Fibroblast of mammary gland (primary cell): ENCODE measurements around the gene KIF12.
"Not testable (repeated sequence)": the region's sequence is repeated elsewhere in the genome, so short reads cannot be mapped to it uniquely, and the experiment has no call there.

Source experiments
- DNase-seq: peaks from one replicate; pipeline ENCODE4 v3.0.0-alpha.2; 2010; ENCODE audit warnings: low read depth
- H3K4me3 ChIP-seq: 2 replicates; pipeline ENCODE4 v1.5.1; 2011; ENCODE audit warnings: low read depth, mild to moderate bottlenecking, low read length, moderate library complexity; ENCODE audit not compliant: control insufficient read depth
- CTCF ChIP-seq: conservative IDR thresholded peaks from 2 replicates; pipeline ENCODE4 v1.5.1; 2011; ENCODE audit warnings: low read depth, low read length, inconsistent platforms; ENCODE audit not compliant: control insufficient read depth, insufficient read depth

Gene KIF12

GRCh38 chr9:114086009-114086408, 13.1 kb downstream of the KIF12 start:
- H3K4me3 ChIP-seq: no peak overlapping the region
- no peak for TF ChIP-seq CTCF
- no peak for DNase-seq

GRCh38 chr9:114085387-114085789, 13.7 kb downstream of the KIF12 start:
- DNase-seq: no peak
- H3K4me3 ChIP-seq: no peak overlapping the region
- TF ChIP-seq CTCF: no peak

- TF ChIP-seq CTCF: no peak
- no peak overlapping the region for H3K4me3 ChIP-seq
Observed at GRCh38 chr9:114084282-114085073, 14.6 kb downstream of the KIF12 start.

GRCh38 chr9:114083666-114084065, 15.4 kb downstream of the KIF12 start:
- H3K4me3 ChIP-seq: no peak overlapping the region
- TF ChIP-seq CTCF: no peak
- DNase-seq: peak; percentile 40

More at GRCh38 chr9:114084282-114085073, 14.6 kb downstream of the KIF12 start:
- DNase-seq: peak; percentile 12

- H3K4me3 ChIP-seq, DNase-seq: not testable (repeated sequence)
Observed at GRCh38 chr9:114082763-114083412, 16.2 kb downstream of the KIF12 start.

GRCh38 chr9:114082017-114082762, 16.9 kb downstream of the KIF12 start:
- DNase-seq: peak; percentile 86
- peak; percentile 88 for TF ChIP-seq CTCF

GRCh38 chr9:114081441-114082016, 17.6 kb downstream of the KIF12 start:
- no peak for DNase-seq
- no peak for TF ChIP-seq CTCF
- no peak overlapping the region for H3K4me3 ChIP-seq

More at GRCh38 chr9:114082017-114082762, 16.9 kb downstream of the KIF12 start:
- no peak overlapping the region for H3K4me3 ChIP-seq
